DMS153 (cell line): ENCODE data around the gene SLC23A1.

Experiments used
- DNase-seq: peaks from one replicate; lab custom pipeline; 2025; lab: John Stamatoyannopoulos, UW

The SLC23A1 gene

DNA sequence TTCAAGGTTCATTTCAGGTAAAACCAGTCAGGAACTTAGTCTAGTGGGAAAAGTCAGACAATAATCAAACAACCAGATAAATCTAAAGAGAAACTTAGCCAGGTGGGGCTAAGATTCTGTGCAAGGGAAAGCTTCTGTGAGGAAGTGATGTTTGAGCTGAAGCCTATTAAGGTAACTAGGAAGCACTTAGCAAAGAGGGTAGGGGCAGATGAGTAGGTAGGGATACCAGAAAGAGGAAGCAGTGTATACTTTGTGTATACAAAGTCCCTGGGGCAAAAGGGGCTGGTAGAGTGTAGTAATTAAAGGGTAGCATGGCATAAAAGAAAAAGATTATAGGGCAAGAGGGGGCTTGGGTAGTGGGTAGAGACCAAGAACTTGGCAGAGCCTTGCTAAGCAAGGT, 24.4 kb upstream of the SLC23A1 start:
- DNase-seq, result no peak

DNA sequence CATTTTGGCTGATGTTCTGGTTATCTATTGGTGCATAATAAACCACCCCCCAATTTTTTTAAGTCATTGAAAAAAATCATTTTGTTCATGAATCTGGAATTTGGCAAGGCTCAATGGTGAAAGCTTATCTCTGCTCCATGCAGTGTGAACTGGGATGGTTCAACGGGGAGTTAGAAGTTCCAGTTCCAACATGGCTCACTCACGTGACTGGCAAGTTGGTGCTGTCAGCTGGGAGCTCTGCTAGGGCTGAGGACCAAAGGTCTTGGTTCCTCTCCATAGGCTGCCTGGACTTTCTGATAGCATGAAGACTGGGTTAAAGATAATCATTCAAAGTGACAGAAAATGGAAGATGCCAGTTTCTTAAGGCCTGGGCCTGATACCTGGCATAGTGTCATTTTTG, 23.9 kb upstream of the SLC23A1 start:
- DNase-seq, result no peak

DNA sequence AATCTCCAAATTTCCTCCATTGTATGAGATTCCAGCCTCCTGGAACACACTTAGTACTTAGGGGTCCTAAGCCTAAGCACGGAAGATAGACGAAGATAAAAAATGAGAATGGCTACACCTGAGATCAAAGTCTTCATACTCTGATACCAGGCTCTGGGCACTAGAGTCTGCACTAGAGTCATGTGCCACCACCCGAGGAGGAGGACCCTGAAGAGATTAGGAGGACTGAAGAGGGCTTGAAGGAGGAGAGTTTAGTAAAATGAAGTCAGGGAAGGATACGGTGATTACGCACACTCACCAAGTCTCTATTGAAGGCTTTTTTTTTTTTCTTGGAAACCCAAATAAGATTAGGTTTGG, 21.4 kb upstream of the SLC23A1 start:
- DNase-seq, result no peak

DNA sequence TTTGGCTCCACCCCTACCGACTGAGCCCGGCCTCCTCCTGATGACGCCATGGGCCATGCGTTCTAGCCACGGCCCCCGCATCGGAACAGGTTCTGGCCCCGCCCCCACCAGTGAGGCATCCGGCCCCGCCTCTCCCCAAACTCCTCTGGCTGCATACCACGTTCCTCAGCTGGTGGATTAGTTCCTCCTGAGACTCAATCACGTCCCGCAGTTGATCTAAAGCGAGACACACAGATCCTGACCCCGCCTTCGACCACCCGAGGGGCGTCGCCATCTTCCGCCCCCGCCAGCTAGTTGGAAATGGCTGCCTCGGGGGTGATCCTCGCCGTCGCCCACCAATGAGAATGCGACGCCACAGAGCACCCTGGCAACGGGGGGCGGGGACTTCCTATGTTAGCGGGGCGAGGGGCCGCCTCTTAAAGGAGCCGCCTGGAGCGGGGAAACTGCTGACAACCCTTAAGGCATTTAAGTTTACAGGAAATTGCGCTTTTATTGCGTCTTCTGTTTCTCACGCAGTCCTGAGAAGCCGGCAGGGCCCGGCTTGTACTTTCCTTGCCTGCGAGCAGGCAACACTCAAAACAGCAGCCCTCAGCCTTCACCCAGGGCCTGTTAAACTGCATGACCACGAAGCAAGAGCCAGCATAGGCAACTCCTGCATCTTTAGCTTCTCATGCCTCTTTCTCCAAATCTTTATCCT, 20.8 kb upstream of the SLC23A1 start, which contains the start of gene SPATA24:
Gene SPATA24 (minus strand): TSS at position 303 of the 697 bp plus-strand sequence. CDS start 29 bp downstream, at position 274.
- peak; percentile 72 for DNase-seq

DNA sequence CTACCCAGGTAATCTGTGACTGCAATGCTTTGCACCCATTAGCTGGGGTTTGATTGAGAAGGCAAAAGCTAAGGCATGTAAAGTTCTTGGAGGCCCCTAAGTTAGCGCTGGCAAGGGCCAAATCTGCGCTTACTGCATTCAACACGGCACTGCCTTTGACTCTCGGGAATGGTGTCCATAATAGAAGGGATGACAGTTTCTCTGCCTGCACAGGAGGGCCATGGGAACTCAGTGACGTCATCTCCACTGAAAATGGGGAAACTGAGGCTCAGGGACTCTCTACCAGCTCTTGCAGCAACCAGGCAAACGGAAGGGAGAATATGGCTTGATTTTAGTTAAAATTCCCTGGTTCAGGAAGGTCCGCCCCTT, 20.3 kb upstream of the SLC23A1 start:
- DNase-seq, result no peak

DNA sequence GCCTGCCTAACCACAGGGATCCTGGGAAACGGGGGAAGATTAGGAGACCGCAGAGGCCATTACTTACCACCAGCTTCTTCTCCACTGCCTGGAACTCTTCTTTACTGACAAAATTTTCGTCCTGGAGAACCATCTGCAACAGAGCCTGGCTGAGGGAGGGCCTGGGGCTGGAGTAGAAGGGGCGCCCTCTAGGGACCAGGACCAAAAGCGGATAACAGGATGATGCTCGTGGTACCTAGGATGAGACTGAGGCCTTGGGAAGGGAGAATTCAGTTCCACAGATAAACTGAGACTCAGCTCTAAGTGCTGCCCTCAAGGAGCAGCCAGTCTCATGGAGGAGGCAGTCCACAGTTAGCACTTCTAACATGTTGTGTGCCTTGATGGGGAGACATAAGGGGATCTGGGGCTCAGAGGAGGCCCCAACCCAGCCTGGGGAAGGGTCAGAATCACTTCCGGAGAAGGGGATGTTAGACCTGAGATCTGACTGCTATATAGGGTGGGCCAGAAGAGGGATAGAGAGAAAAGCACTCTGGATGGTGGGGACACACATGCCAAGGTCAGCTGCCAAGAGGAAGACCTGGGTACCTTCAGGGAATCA, 19.6 kb upstream of the SLC23A1 start:
- no peak for DNase-seq

DNA sequence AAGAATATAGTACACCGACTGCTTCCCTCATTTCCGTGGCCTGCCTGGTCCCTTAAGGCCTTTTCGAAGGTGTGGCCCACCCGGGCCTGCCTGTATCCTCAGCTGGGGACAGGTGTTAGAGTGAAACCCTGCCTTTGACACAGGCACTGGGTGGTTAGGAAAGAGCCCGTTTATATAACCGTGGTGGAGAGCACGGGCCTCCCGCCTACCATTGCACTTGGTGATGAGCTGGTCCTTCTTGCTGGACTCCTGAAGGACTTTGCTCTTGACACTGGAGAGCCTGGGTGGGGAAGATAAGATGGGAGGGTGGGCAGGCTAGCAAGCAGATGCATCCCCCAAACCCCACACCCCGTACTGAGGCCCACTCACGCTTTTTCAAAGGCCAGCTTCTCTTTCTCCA, 18.4 kb upstream of the SLC23A1 start:
- no peak for DNase-seq

DNA sequence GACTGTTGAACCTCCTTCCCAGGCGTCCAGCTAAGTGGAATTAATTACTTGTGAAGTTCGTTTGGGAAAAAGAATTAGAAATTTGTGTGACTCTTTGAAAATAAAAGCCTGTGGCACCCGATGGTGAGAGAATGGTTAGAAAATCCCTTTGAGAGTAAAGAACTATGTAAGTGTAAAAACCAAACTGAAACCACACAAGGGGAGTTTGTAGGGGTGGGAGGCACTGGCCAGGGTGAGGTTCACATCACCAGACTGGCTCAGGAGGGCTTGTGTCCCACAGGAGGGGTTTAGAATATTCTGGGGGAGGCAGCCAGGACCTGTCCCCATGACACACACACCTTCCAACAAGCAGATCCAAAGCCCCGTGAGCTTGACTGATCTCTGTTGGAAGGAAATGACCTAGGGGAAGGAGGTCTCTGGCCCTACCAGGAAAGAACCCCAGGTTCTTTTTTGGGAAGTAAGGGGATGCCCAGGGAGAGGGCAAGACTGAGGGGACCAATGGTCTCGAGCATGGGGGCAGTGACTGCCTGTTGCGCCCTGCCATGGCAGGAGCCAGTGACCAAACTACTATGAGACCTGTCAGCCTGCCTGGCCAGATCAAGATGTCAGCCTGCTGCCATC, 16.5 kb upstream of the SLC23A1 start:
- no peak for DNase-seq

DNA sequence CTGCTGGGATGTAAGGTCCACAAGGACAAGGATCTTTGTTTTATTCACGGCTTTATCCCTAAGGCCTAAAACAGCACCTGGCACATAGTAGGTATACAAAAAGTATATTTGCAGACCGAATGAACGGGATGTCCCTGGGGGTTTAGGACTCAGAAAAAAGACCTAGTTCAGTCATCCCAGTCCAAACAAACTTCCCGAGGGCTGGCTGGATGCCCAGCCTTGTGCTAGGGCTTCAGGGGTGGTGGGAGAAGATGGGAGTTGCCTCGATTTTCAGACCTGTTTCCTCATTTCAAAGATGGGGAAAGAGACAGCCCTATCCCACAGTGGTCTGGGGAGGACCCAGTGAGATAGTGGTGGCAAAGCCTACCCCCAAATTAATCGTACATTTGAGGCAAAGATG, 14.8 kb upstream of the SLC23A1 start:
- no peak for DNase-seq

DNA sequence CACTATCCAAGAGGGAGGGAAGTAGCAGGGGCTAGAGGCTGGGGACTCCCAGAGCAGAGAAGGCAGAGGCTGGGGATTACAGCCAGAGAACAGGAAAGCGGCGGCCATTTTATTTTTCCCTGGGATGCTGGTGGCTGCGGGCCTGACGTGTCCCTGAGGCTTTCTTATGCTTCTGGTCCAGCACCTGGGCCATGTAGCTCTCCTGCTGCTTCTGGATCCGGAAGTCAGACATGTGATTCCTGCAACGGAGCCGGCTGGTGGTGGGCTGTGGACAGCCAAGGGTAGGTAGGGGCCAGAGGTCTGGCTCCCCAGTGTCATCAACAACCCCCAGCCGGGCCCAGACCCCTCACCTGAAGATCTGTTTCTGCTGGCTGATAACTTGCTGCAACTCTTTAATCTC, 13.6 kb upstream of the SLC23A1 start:
- no peak for DNase-seq

DNA sequence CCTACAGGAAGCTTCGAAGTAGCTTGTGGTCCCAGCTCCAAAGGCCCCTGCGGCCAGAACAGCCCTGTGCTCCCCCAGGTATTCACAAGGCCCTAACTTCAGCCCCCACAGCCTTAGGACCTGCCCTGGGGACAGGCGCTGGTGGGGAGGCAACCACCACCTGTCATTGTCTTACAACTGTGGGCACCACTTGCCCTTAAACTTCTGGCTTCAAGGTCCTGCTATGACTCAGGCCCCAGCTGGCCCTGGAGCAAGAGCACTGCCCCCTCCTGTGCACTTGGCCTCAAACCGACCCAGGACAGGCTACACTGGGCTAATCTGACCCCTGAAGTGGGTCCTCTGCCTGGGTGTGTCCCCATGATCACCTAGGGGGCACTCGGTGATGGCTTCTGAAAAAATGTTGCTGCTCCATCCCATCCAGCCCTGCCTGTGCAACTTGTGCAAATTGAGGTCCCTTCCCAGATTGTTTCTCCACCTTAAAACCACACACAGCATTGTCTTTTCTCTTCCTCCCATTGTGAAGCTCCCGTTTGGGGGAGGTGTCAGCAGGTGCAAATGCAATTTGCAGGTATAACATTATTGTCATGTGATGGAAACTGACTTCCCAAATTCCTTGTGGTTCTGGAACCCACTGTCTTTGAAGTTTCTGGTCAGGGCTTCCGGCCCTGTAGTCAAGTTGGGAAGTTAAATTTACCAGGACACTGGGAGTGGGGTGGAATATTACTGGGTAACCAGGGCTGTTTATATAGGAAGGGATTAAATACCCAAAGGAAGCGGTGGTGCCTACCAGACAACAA, 12.9 kb upstream of the SLC23A1 start:
- DNase-seq, result no peak

DNA sequence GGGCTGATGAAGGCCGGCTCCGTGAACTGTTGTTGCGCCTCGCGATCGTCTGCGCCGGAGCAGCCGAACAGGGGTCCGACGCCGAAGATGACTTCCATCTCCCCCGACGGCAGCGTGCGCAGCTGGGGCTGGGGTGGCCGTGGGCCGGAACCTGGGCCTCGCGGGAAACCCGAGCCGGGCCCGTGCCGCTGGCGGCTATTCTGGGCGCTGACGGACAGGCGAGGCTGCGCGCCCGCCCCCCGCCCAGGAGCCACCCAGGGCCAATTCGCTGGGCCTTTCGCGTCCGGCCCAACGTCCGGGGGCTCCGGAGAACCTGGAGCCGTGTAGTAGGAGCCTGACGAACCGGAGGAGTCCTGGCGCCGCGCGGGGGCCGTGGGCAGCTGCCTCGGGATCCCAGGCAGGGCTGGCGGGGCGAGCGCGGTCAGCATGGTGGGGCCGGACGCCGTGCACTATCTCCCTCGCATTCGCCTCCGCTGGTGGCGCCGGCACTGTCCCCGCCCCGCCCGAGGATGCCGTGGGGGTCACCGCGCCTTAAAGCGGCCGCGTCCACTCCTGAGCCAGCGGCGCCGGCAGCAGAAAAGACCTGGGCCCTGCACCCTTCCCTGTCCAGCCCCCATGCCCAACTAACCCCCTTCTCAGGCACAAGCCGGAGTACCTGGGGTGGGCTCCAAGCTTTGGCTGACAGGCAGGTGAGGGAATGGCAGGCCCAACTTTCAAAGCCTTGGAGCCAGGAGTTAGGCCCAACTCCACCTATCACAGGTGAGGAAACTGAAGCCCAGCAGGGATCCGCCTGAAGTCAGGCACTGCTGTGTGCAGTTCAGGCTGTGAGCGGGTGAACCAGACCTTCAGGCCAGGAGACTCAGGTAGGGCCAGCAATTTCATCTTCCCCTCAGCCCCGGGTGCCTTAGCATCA, 11.8 kb upstream of the SLC23A1 start, which contains the start of gene PROB1:
Gene PROB1 (minus strand): TSS at position 451 of the 913 bp plus-strand sequence. CDS start 23 bp downstream, at position 428.
- no peak for DNase-seq

DNA sequence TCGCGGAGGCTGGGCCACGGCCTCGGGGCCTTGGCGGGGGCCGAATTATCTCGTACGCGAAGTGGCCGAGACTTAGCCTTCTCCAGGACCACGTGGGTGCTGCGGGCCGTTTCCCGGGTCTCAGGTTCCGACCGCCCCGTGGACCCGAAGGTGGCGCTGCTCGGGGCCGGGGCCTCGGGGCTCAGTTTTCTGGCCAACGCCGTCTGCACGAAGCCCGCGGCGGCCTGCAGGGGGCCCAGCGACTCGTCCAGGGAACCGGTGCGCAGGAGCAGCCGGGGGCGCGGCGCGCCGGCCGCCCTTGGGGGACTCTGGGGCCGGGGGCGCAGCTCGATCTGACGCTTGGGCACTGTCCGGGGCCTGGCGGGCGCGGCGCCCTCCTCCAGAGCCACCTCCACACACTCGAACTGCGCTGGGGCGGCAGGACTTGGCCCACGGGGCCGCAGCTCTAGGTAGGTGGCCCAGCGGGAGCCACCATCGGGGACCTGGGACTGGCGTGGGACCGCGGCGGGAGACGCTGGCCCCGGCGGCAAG, 11.1 kb upstream of the SLC23A1 start:
- DNase-seq, result no peak

DNA sequence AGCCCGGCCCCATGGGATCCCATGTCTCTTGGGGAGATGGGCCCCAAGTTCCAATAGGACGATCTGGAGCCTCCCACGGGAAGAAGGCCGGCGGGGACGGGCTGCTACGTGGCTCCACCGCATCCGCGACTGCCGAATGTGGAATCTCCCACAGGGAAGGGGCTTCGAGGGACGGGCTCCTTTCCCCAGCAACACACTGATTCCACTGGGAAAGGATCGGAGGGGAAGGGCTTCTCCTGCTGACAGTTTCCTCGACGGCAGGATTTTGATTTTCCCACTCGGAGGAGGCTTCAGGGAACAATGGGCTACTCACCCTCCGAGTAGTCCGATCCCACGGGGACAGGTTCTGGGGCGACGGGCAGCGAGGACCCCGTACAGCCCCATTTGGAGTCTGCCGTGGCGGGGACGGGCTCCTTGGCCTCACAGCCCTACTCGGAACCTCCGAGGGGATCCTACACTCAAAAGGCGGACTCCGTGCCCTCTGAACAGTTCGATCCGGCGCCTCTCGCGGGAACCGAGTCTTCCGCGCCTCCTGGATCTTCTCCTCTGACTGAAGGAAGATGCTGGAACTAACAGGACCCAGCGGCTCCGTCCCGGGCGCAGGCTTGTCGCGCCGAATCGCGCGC, 10.5 kb upstream of the SLC23A1 start:
- DNase-seq, result no peak

DNA sequence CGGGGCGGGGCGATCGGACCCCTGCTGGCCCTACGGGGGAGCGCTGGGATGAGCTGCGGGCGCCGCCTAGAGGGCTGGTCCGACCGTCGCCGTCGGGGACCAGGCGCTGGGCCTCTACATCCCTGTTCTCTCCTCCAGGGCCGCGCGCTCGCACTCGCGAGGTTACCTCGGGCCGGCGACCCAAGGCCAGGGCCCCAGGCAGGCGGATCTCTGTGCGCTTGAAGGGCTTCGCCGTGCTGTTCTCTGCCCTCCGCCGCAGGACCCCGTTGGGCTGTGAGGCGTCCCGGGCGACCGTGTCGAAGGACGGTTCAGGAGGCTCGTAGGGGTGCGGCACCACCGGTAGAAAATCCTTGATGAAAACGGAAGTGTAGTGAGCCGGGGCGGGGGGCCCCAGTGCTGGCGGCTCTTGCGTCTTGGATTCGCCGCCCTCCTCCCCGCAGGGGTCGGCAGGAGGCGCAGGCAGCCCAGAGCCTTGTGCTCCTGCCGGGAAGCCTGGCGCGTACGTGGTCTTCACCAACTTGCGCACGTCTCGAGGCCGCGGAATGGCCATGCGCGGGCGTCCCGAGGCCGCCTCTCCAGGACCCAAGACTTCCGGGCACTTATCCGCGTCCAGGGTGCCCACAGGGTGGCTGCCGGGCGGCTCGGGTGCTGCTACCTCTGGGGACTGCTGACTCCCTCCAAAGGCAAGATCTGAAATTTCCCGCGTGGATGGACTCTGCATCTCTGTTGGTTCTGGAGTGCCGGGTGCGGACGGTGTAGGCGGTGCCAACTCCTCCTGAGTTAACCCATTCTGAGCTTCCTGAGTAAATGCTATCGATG, 9.8 kb upstream of the SLC23A1 start:
- DNase-seq, result peak; percentile 25

DNA sequence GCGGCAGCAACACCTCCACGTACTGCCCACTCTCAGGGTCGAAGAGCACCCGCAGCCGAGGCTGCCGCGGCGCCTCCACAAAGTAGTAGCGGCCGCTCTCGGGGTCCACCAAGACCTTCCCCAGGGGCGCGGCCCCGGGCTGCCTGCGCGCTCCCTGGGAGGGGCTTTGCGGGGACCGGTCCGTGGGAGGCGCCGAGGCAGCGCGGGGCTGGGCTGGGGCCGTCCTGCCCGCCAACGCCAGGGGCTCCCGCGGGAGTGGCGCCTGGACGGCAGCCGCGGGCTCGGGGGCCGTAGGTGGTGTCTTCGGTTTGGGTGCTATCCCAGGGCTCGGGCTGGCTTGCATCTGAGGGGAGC, 9.2 kb upstream of the SLC23A1 start:
- DNase-seq, result no peak

DNA sequence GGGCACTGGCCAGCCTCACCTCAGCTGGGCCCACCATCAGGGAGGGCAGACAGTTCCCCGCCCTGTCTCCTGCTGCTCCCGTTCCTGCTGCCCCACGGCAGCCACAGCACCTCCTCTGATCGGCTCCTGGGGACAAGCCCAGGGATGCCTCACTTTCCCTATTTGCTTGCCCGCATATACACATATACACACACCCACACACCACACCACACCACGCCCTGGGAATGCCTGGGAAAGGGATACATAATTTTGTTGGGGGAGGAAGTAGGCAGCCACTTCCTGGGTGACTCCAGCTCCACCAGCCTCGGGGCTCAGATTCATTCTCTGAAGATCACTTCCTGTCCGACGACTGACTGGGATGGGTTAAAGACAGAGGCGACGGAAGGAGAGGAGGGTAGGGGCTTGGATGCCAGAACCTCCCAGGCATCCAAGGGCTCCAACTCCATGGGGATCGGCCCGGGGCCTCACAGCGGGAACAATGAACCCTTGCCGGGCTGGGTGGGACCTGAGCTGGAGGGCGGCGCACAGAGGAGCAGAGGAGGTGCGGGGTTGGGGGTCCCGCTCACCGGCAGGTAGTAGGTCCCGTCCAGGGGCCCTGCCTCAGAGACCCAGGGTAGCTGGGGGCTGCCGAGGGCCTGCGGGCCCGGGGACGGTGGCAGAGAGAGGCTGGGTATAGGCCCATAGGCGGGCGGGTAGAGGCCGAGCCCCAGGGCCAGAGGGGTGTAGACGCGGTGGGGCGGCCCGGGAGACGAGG, 8.7 kb upstream of the SLC23A1 start:
- DNase-seq, result peak; percentile 16

DNA sequence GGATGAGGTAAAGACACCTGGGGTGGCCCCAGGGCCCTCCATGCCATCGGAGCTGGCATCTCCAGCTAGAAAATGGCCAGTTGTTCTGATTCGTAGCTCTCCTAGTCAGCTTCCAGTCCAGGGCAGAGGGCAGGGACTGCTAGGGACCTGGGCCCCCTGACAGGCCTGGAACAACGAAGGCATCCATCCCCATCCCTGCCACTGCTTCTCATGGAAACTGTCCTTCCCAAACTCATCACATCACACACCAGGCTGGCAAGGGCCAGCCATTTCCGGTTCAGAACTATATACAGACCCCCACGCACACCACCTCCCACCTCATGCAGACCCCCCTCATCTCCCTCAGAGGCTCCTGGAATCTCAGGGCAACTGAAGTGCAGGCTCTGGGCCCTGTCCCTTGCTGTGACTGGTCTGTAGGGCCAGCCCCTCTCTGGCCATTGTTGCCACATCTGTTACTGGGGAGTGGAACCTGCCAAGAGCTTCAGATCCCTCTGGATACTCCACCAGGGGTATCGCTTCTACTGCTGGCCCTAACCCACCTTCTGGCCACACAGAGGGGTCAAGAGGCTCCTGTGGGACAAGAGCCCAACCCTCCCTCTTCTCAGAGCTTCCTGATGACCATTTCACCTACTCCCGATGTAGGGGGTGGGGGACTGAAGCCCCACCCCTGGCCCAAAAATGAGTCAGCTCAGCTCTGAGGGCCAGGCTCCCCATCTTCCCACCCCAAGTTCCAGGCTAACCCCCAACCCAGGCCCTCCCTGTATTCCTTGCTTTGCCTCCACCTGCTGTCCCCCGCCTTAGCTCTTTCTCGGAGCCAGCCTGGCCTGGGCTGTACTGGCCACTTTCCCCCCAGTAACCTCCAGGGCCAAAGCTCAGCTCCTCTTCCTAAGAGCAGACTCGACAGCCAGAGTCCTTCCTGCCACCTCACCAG, 7.8 kb upstream of the SLC23A1 start:
- no peak for DNase-seq
